ENCODE measurements around the gene HOXB5.

The HOXB5 gene

GRCh38 chr17:48575673-48576478 lies 17.7 kb downstream of the HOXB5 start:
- H3K4me1 ChIP-seq = no peaks in the 10 kb centered on the region
- no peak overlapping the region for H3K4me3 ChIP-seq
- peaks cover 91% of the 10 kb centered on the region for H4K20me1 ChIP-seq
- TF ChIP-seq Cebpa-rat (IDR thresholded peaks at IDR 0.05) = no peak
- no peak overlapping the region for H3K9ac ChIP-seq
- peaks cover 100% of the 10 kb centered on the region for H3K27me3 ChIP-seq
- H3K36me3 ChIP-seq = no peaks in the 10 kb centered on the region
- no peak overlapping the region for H3K4me2 ChIP-seq
- H3K27ac ChIP-seq = no peak overlapping the region
- no peaks in the 10 kb centered on the region for H3K9me3 ChIP-seq

DNA sequence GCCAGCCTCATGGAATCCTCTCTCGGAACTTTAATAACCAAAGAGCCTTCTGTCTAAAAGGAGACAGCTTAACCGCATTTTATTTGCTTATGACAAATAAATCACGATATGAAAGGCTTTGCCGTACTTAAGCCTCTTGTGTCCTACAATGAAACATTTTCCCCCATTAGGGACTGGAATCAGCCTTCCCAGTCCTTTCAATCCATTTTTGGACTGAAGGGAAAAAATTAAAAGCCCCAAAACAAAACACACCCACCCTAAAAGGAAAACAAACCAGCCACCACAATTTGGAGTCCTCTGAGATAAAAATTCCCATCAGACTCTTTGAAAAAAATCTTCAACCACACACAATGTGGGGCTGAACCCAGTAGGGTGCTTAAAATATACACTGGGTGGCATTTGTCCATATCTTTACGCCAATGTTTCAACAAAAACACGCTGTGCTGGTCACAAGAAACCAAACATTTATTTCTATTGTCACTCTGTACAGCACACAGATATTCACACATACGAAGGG lies 18.5 kb downstream of the HOXB5 start:
- Histone ChIP-seq H3K4me1 (no peaks in the 10 kb centered on the region), H3K36me3 (no peaks in the 10 kb centered on the region), H3K9ac (no peak overlapping the region), H4K20me1 (peaks cover 91% of the 10 kb centered on the region), H3K4me3 (no peak overlapping the region), H3K27ac (no peak overlapping the region), H3K4me2 (no peak overlapping the region), H3K9me3 (no peaks in the 10 kb centered on the region), H3K27me3 (peaks cover 100% of the 10 kb centered on the region)
- no peak for TF ChIP-seq Cebpa-rat (IDR thresholded peaks at IDR 0.05)

DNA sequence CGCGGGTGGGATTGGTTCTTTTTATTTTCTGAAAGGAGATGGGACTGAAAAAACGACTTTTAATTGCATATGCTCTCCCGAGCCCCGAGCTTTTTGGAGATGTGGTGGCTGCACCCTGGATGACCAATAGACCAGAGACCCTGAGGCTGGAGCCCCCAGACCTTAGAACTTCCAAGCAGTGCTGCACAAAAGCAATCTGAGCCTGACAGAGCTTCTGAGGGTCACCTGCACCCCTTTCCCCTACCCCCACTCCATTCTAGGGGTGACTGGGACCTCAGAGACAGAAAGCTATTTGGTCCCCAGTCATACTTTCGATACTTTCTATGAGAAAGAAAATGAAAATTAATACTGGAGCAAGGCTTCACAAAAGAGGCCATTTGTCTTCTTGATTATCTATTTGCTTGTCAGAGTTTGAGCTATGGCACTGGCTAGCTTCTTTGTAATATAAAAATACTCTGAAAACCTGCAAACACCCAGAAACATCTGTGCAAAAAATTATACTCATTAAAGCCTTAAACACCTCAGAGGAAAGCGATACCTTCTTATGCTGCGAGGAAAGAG lies 19.0 kb downstream of the HOXB5 start:
- Histone ChIP-seq H3K4me1 (no peaks in the 10 kb centered on the region), H3K4me3 (no peak overlapping the region), H3K9ac (no peak overlapping the region), H3K27ac (no peak overlapping the region), H3K9me3 (no peaks in the 10 kb centered on the region), H4K20me1 (peaks cover 91% of the 10 kb centered on the region), H3K36me3 (no peaks in the 10 kb centered on the region), H3K4me2 (no peak overlapping the region), H3K27me3 (peaks cover 100% of the 10 kb centered on the region)
- no peak for TF ChIP-seq Cebpa-rat (IDR thresholded peaks at IDR 0.05)

GRCh38 chr17:48571826-48572417 lies 21.7 kb downstream of the HOXB5 start:
- no peak overlapping the region for H3K4me3 ChIP-seq
- no peaks in the 10 kb centered on the region for H3K9me3 ChIP-seq
- H3K4me2 ChIP-seq = no peak overlapping the region
- peaks cover 96% of the 10 kb centered on the region for H4K20me1 ChIP-seq
- no peaks in the 10 kb centered on the region for H3K36me3 ChIP-seq
- no peak for TF ChIP-seq Cebpa-rat (IDR thresholded peaks at IDR 0.05)
- no peak overlapping the region for H3K9ac ChIP-seq
- H3K4me1 ChIP-seq = no peaks in the 10 kb centered on the region
- no peak overlapping the region for H3K27ac ChIP-seq
- H3K27me3 ChIP-seq = peaks cover 100% of the 10 kb centered on the region

DNA sequence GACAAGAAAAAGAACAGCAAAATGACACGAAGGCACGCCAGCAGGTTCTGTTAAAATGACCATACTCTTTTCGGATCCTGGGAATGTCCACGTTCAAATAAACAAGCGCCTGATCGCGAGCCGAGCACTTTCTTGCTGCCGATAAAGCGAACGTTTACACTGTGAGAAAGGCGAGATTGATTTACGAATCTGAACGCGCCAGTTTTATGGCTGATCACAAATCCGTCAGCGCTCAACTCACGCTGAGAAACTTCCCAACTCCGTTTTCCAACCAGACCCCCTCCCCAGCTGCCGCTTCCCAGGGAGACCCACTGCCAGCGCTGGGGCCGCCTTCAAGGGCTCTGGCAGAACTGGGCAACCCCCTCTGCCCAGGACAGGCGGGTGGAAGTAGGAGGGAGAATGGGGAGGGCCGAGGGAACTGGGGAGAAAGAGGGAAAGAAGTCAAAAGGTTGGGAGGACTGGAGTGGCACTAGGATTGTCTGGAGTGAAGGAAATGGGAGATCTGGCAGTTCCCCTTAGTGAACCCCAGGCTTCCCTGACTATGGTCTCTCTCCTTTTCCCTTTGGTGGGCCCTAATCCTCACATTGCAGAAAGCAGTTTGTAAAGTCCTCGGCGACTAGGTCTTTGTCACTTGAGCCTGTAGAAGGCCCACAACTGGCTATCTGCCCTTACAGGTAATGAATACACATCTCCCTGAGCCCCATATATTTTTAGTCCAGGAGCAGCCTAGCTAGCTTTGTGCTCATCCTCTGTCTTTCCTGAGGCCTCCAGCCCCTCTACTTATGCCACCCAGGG lies 22.4 kb downstream of the HOXB5 start:
- no peaks in the 10 kb centered on the region for H3K9me3 ChIP-seq
- no peak for TF ChIP-seq Cebpa-rat (IDR thresholded peaks at IDR 0.05)
- peaks cover 100% of the 10 kb centered on the region for H3K27me3 ChIP-seq
- peaks cover 98% of the 10 kb centered on the region for H4K20me1 ChIP-seq
- no peaks in the 10 kb centered on the region for H3K4me1 ChIP-seq
- H3K4me2 ChIP-seq = no peak overlapping the region
- no peak overlapping the region for H3K9ac ChIP-seq
- no peaks in the 10 kb centered on the region for H3K36me3 ChIP-seq
- H3K27ac ChIP-seq = no peak overlapping the region
- no peak overlapping the region for H3K4me3 ChIP-seq

- peaks cover 98% of the 10 kb centered on the region for H4K20me1 ChIP-seq
- no peak overlapping the region for H3K4me3 ChIP-seq
- peaks cover 100% of the 10 kb centered on the region for H3K27me3 ChIP-seq
- H3K36me3 ChIP-seq = no peaks in the 10 kb centered on the region
- H3K9ac ChIP-seq = no peak overlapping the region
- H3K27ac ChIP-seq = no peak overlapping the region
- TF ChIP-seq Cebpa-rat (IDR thresholded peaks at IDR 0.05) = no peak
- no peaks in the 10 kb centered on the region for H3K9me3 ChIP-seq
- H3K4me1 ChIP-seq = no peaks in the 10 kb centered on the region
- H3K4me2 ChIP-seq = no peak overlapping the region
Measured at GRCh38 chr17:48570325-48571023, 23.1 kb downstream of the HOXB5 start.

DNA sequence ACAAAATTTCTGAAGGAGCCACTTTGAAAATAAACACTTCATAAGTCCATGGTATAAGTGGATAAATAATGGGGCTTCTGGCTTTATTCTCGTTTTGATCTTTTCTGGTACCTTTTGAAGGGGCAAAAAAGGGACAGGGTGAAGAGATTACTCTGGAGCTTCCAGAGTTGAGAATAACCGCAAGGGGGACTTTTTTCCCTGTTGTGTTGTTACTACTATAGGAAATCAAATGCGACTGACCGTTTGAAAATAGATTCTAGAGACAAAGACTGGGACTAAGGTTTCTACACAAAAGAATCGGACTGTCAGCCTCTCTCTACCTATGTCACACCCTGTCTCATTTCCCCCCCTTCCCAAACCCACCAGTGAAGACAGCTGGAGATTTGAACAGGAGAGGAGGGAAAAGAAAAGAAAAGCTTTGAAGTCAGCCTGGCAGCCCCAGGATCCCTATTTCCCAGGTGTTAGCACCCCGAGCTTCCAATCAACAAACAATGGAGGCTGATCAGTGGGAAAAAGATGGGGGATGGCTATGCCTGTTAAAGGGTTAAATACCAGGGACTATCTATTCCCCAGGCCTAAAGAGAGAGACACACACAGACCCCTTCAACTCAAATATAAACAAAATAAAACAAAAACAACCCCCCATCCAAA lies 23.8 kb downstream of the HOXB5 start:
- no peak overlapping the region for H3K4me3 ChIP-seq
- no peaks in the 10 kb centered on the region for H3K36me3 ChIP-seq

GRCh38 chr17:48569240-48569582 lies 24.4 kb downstream of the HOXB5 start:
- Histone ChIP-seq H3K9ac (no peak overlapping the region), H3K4me1 (no peaks in the 10 kb centered on the region), H4K20me1 (peaks cover 96% of the 10 kb centered on the region), H3K36me3 (no peaks in the 10 kb centered on the region), H3K4me2 (no peak overlapping the region), H3K9me3 (no peaks in the 10 kb centered on the region), H3K4me3 (no peak overlapping the region), H3K27me3 (peaks cover 99% of the 10 kb centered on the region), H3K27ac (no peak overlapping the region)
- TF ChIP-seq Cebpa-rat (IDR thresholded peaks at IDR 0.05) = no peak

More for the DNA sequence above, 23.8 kb downstream of the HOXB5 start:
- H3K27me3 ChIP-seq = peaks cover 100% of the 10 kb centered on the region
- no peaks in the 10 kb centered on the region for H3K9me3 ChIP-seq
- no peak overlapping the region for H3K27ac ChIP-seq
- no peak for TF ChIP-seq Cebpa-rat (IDR thresholded peaks at IDR 0.05)
- no peaks in the 10 kb centered on the region for H3K4me1 ChIP-seq
- H3K4me2 ChIP-seq = no peak overlapping the region
- no peak overlapping the region for H3K9ac ChIP-seq
- H4K20me1 ChIP-seq = peaks cover 98% of the 10 kb centered on the region
